ENCODE measurements around the gene CLCA1.

Gene CLCA1

DNA sequence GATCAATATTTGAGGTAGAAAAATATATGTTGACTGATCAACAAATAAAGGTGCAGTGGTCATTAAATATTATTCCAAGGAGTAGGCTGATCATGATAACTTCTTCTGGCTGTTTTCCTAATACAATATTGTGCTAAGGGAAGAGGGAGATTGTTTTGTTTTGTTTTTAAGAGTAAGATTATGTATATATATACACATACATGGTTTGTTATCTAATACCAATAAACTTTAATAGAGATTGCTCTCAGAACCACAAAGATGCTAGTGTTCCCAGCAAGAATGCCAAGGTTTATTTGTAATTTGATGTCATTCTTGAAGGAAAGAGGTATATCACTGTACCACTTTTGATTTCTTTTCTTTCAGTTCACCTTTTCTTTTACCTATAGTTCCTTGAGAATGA is 34.7 kb upstream of the CLCA1 start:
- Histone ChIP-seq H3K9ac (no peak overlapping the region), H3K79me2 (ENCODE audit: insufficient read depth, low read depth) (no peaks in the 10 kb centered on the region), H3K4me1 (ENCODE audit: low read depth, poor library complexity, severe bottlenecking) (peaks cover 30% of the 10 kb centered on the region), H3K27me3 (ENCODE audit: insufficient read depth, low read depth) (no peaks in the 10 kb centered on the region), H3K4me2 (no peak overlapping the region), H3K36me3 (ENCODE audit: insufficient read depth) (no peaks in the 10 kb centered on the region), H2AFZ (ENCODE audit: low read depth) (no peak overlapping the region), H3K27ac (no peak overlapping the region), H4K20me1 (ENCODE audit: insufficient read depth) (no peaks in the 10 kb centered on the region), H3K4me3 (IDR thresholded peaks at IDR 0.05; ENCODE audit: insufficient read depth, low read depth, low read length) (no peak overlapping the region)
- TF ChIP-seq, protein P1, sequence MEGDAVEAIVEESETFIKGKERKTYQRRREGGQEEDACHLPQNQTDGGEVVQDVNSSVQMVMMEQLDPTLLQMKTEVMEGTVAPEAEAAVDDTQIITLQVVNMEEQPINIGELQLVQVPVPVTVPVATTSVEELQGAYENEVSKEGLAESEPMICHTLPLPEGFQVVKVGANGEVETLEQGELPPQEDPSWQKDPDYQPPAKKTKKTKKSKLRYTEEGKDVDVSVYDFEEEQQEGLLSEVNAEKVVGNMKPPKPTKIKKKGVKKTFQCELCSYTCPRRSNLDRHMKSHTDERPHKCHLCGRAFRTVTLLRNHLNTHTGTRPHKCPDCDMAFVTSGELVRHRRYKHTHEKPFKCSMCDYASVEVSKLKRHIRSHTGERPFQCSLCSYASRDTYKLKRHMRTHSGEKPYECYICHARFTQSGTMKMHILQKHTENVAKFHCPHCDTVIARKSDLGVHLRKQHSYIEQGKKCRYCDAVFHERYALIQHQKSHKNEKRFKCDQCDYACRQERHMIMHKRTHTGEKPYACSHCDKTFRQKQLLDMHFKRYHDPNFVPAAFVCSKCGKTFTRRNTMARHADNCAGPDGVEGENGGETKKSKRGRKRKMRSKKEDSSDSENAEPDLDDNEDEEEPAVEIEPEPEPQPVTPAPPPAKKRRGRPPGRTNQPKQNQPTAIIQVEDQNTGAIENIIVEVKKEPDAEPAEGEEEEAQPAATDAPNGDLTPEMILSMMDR (conservative IDR thresholded peaks at IDR 0.05; ENCODE audit: low read depth, low read length) = no peak

DNA sequence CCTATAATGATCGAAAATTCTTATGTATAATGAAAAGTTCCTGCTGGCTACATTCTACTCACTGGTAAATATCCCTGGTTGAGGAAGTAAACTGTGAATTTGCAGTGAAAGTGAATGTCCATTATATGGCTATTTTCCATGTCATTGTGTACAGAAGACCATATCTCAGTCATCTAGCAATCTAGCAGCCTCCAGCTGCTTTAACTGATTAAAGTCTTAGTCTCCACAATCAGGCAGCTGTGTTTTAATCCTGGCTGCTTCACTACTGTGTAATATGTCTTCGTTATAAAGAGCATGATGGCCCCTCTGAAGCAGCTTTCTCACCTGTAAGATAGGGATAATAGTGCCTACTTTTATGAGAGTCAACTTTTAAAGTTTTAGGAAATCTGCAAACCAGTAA is 33.4 kb upstream of the CLCA1 start:
- no peaks in the 10 kb centered on the region for H4K20me1 ChIP-seq (ENCODE audit: insufficient read depth)
- H3K4me3 ChIP-seq (IDR thresholded peaks at IDR 0.05; ENCODE audit: insufficient read depth, low read depth, low read length) = no peak overlapping the region
- H3K9ac ChIP-seq = no peak overlapping the region
- no peak overlapping the region for H2AFZ ChIP-seq (ENCODE audit: low read depth)
- TF ChIP-seq, protein P1 (conservative IDR thresholded peaks at IDR 0.05; ENCODE audit: low read depth, low read length) = no peak
- no peak overlapping the region for H3K4me2 ChIP-seq
- H3K79me2 ChIP-seq (ENCODE audit: insufficient read depth, low read depth) = no peaks in the 10 kb centered on the region
- no peaks in the 10 kb centered on the region for H3K36me3 ChIP-seq (ENCODE audit: insufficient read depth)
- H3K27me3 ChIP-seq (ENCODE audit: insufficient read depth, low read depth) = no peaks in the 10 kb centered on the region
- H3K27ac ChIP-seq = no peak overlapping the region
- peaks cover 19% of the 10 kb centered on the region for H3K4me1 ChIP-seq (ENCODE audit: low read depth, poor library complexity, severe bottlenecking)

DNA sequence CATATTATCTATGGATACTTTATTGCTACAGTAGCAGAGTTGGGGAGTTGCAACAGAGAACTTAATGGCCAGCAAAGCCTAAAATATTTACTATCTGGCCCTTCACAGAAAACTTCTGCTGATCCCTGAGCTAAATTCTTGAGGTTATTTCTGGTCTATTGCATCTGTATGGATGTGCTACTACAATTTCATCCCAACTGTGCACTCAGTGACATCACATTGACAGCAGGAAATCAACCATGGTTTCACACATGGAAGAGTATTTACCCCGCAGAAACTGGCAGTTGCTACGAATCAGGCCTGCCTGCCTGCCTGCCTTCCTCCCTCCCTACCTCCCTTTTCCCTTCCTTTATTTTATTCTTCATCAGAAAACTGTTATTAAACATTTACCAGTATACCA is 32.7 kb upstream of the CLCA1 start:
- Histone ChIP-seq H3K27ac (no peak overlapping the region), H3K27me3 (ENCODE audit: insufficient read depth, low read depth) (no peaks in the 10 kb centered on the region), H4K20me1 (ENCODE audit: insufficient read depth) (no peaks in the 10 kb centered on the region), H3K4me2 (no peak overlapping the region), H3K36me3 (ENCODE audit: insufficient read depth) (no peaks in the 10 kb centered on the region), H3K4me1 (ENCODE audit: low read depth, poor library complexity, severe bottlenecking) (peaks cover 21% of the 10 kb centered on the region), H3K4me3 (IDR thresholded peaks at IDR 0.05; ENCODE audit: insufficient read depth, low read depth, low read length) (no peak overlapping the region), H2AFZ (ENCODE audit: low read depth) (no peak overlapping the region), H3K9ac (no peak overlapping the region), H3K79me2 (ENCODE audit: insufficient read depth, low read depth) (no peaks in the 10 kb centered on the region)
- TF ChIP-seq, protein P1 (conservative IDR thresholded peaks at IDR 0.05; ENCODE audit: low read depth, low read length) = no peak

DNA sequence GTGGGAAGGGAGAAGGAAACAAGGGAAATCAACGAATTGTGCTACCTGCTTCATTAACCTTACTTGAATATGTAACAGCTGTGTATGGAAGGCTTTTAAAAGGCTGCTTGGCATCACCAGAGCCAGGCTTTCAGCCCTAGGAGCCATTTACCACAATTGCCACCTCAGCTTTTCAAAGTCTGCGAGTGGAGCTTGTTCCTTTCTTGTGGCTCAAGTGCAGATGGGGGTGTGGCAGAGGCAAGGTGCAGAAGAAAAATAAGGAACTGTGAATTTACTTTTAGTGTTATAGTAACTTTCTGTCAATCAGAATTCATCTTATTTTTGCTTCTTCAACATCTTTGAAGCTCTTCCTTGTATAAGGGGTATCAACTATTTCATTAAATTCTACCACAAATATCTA is 27.1 kb upstream of the CLCA1 start:
- no peak overlapping the region for H3K9ac ChIP-seq
- no peak overlapping the region for H3K4me3 ChIP-seq (IDR thresholded peaks at IDR 0.05; ENCODE audit: insufficient read depth, low read depth, low read length)
- H3K79me2 ChIP-seq (ENCODE audit: insufficient read depth, low read depth) = no peaks in the 10 kb centered on the region
- no peaks in the 10 kb centered on the region for H3K27me3 ChIP-seq (ENCODE audit: insufficient read depth, low read depth)
- TF ChIP-seq, protein P1 (conservative IDR thresholded peaks at IDR 0.05; ENCODE audit: low read depth, low read length) = no peak
- no peak overlapping the region; the same call in none of the 2 replicates for H3K4me2 ChIP-seq
- no peaks in the 10 kb centered on the region for H3K36me3 ChIP-seq (ENCODE audit: insufficient read depth)
- peaks cover 30% of the 10 kb centered on the region for H3K4me1 ChIP-seq (ENCODE audit: low read depth, poor library complexity, severe bottlenecking)
- no peak overlapping the region for H3K27ac ChIP-seq
- no peaks in the 10 kb centered on the region for H4K20me1 ChIP-seq (ENCODE audit: insufficient read depth)
- no peak overlapping the region for H2AFZ ChIP-seq (ENCODE audit: low read depth)

Data from KMS-11 (cell line).